Peyer's patch (tissue), 4 donors: ENCODE results near the gene PDPK1.

Experiments used
- POLR2A ChIP-seq, 2 donors: fragments of 450-650 bp; IDR thresholded peaks; one replicate each; pipeline ENCODE4 v1.5.1; 2017; ENCODE audit warnings: antibody characterized with exemption in 2 of 2, mild to moderate bottlenecking in 2 of 2, moderate library complexity in 2 of 2
- TF ChIP-seq, protein P1 (sequence below), 6 experiments: fragments of 450-650 bp in 4 of 6; fragments of 200-600 bp in 2 of 6; sonication (generic) in 1 of 6; IDR thresholded peaks; one replicate each; pipeline ENCODE4 v1.5.1; 2017 to 2019; ENCODE audit warnings: antibody characterized with exemption in 6 of 6, mild to moderate bottlenecking in 3 of 6, moderate library complexity in 1 of 6

DNA sequence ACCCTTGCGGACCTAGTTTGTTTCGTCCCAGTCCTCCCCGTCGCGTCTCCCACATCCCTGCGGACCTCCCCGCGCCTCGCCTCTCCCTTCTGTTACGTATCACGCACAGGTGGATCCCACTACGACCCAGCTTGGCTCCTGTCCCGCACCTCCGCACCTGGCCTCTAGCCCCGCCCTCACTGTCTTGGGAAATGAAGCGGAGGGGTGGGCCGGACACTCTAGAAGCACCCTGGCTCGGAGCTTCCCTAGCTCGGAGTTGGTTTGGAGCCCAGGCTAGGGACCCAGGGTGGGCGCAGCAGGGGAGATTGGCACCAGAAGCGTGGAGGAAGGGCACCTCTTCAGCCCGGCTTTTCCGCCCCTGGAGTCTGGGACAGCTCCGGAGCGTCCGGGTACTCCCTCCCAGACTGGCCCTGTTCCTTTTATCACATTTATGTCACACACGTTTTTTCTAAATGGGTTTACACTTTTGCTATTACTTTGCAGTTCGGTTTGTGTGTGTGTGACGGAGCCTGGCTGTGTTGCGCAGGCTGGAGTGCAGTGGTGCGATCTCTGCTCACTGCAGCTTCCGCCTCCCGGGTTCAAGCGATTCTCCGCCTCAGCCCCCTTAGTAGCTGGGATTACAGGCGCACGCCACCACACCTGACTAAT is 5.2 kb upstream of the PDPK1 start:
- TF ChIP-seq, protein P1, sequence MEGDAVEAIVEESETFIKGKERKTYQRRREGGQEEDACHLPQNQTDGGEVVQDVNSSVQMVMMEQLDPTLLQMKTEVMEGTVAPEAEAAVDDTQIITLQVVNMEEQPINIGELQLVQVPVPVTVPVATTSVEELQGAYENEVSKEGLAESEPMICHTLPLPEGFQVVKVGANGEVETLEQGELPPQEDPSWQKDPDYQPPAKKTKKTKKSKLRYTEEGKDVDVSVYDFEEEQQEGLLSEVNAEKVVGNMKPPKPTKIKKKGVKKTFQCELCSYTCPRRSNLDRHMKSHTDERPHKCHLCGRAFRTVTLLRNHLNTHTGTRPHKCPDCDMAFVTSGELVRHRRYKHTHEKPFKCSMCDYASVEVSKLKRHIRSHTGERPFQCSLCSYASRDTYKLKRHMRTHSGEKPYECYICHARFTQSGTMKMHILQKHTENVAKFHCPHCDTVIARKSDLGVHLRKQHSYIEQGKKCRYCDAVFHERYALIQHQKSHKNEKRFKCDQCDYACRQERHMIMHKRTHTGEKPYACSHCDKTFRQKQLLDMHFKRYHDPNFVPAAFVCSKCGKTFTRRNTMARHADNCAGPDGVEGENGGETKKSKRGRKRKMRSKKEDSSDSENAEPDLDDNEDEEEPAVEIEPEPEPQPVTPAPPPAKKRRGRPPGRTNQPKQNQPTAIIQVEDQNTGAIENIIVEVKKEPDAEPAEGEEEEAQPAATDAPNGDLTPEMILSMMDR (IDR thresholded peaks at IDR 0.05): no peak
- TF ChIP-seq POLR2A (IDR thresholded peaks at IDR 0.05): peak; percentile 60 to 62
